GM21529 (cell line): ENCODE results near the gene TGDS.
A peak's percentile ranks its signal among the peaks of the same experiment; 100 is the strongest.
"Not testable (repeated sequence)": the region's sequence is repeated elsewhere in the genome, so short reads cannot be mapped to it uniquely, and the experiment has no call there.

ENCODE experiments used
- ATAC-seq: cut with Tn5 transposase; IDR thresholded peaks from one replicate; pipeline ENCODE4 v1.9.1; 2021; ENCODE audit not compliant: unreplicated experiment

TGDS gene, protein sequence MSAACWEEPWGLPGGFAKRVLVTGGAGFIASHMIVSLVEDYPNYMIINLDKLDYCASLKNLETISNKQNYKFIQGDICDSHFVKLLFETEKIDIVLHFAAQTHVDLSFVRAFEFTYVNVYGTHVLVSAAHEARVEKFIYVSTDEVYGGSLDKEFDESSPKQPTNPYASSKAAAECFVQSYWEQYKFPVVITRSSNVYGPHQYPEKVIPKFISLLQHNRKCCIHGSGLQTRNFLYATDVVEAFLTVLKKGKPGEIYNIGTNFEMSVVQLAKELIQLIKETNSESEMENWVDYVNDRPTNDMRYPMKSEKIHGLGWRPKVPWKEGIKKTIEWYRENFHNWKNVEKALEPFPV

GRCh38 chr13:94595950-94596574 lies at the start of gene TGDS:
Gene TGDS (minus strand): TSS chr13:94596152. CDS start chr13:94596136, 16 bp downstream.
- ATAC-seq, result peak; percentile 95

DNA sequence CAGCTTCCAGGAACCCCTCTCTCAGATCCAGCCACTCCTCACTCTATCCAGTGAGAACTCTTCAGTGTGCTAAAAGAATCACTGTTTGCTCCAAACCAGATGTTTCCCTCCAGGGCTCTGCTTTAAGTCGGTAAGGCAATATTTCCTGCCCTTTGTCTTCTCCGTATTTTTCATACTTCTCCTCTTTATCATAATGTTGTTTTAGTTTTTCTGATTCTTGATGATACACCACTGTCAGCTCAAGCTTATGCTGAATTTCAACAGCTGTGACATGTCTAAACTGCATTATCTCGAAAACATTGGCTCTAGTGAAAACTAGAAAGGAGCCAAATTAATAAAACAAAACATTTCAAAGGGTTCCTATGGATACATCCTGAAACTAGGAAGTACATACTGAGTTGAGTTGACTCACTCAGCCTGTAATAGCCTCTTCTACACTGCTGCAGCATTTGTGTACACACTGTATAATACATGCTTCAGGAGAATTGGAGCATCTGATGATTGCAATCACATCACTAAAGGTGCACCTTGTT lies 45.5 kb upstream of the TGDS start:
- no peak for ATAC-seq

GRCh38 chr13:94640721-94641120 lies 44.8 kb upstream of the TGDS start:
- no peak for ATAC-seq

- not testable (repeated sequence) for ATAC-seq
These were observed 41.7 kb upstream of the TGDS start for GRCh38 chr13:94637677-94638076.

- no peak for ATAC-seq
These were observed 41.1 kb upstream of the TGDS start for GRCh38 chr13:94636942-94637578.

GRCh38 chr13:94636096-94636495 lies 40.1 kb upstream of the TGDS start:
- peak; percentile 53 for ATAC-seq

DNA sequence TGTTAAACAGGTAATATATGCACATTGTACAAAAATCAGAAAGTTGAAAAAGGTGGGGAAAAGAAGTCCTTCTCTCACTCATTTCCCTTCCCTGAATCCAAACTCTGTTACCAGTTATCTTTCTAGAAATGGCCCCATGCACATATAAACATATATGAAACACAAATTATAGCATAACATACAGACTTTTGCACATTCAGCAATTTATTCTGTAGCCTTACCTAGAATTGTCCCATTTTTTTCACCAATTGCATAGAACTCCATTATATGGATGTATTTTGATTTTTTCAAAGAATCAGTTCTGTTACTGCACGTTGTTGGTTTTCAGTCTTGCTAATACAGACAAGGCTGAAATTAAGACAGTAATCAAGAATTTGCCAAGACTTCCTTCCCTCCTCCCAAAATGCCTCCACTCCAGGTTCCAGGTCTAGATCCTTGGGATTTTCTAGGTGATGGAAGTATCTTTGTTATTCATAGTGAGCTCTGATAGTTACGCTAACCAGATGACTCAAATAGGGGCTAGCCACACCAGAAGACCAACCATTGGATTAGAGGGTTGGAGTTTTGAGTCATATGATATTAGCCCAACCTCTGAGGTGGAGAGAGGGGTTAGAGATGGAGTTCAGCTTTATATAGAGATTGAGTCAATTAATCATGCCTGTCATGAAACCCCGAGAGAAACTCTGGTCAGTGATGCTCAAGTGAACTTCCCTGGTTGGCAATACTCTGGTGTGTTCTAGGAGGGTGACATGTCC lies 36.5 kb upstream of the TGDS start:
- no peak for ATAC-seq

DNA sequence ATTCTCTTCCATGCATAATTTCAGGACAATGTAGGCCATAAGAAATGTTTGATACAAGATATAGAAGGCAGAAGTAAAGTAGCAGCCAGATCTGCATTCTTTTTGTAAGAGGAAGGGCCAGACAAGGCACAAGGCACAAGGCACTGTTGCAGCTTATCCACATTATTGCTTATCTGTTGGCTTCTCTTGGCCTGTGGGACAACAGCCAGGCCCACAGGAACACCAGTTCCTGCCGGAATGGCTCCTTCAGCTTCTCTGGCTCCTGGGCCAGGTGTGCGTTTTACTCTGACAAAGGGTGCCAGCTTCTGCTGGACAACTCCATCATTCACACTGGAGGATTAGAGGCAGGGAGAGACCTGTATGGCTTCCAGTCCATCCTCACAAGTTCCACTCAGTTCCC lies 34.9 kb upstream of the TGDS start:
- no peak for ATAC-seq

GRCh38 chr13:94623316-94623715 lies 27.4 kb upstream of the TGDS start:
- no peak for ATAC-seq

DNA sequence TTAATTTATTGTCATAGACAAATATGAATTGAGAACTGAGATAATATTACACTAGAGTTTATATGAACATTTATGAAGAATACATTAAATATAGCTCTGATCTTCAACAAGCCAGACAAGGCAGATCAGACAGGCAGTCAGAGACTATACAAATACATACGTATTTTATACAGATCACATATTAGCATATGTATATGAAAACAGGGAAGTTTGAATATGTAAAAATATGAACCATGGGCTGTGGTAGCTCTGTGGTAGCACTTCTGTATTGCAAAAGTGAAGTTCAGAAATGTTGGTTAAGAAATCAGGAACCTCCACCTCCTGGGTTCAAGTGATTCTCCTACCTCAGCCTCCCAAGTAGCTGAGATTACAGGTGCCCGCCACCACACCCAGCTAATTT lies 26.4 kb upstream of the TGDS start:
- no peak for ATAC-seq

DNA sequence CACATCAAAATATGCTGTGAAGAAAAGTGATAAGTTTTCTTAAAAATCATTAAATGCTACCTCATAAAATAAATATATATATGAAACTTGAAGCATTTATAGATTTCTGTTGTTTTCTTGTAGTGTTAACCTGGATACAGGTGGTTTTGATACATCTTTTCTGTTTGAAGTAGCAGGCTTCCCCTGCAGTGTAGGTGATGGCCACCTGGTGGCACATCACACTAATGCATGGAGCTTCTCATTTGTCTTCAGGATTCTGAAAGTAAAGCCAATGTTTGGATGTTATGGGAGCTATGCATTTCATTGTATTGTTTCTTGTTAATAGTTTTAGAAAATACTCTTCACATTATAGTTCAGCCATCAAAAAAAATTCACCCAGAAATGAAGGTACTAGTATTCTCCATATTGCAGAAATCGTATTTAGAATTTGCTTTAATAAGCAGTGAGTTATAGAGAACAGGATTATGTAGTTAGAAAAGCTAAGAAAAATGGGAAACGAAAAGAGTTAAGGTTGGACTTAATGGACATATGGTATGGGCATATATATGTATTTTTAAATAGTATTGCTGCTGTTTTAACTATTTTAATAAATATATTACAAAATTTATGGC lies 24.4 kb upstream of the TGDS start:
- ATAC-seq, result peak; percentile 88

DNA sequence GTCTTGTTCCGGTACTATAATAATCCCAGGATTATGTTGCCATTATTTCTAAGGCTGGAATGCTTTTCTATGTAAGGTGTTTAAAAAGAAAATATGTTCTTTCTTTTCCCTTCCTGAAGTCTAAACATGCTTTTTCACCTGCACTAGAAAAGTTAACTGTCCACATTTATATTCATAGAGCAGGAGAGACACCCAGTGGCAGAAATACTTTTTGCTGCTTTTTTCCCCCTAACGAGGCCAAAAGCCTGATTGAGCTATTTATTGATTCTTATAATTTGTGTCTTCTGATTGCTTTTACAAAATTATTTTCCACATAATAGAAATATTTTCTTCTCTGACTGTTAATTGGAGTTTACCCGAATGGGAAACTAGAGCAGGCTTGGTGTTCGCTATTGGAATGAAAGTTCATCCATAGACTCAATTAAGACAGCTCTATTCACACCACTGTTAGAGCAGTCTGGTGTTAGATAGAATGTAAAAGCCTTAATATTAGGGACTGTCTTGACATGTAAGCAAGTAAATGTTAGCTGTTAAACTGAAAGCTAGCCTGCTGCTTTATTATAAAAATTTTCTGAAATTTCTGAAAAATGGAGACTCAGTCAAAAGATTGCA lies 21.5 kb upstream of the TGDS start:
- peak; percentile 63 for ATAC-seq

GRCh38 chr13:94613051-94613450 lies 17.1 kb upstream of the TGDS start:
- ATAC-seq, result no peak

- ATAC-seq, result no peak
These were observed 16.1 kb upstream of the TGDS start for GRCh38 chr13:94612050-94612449.

DNA sequence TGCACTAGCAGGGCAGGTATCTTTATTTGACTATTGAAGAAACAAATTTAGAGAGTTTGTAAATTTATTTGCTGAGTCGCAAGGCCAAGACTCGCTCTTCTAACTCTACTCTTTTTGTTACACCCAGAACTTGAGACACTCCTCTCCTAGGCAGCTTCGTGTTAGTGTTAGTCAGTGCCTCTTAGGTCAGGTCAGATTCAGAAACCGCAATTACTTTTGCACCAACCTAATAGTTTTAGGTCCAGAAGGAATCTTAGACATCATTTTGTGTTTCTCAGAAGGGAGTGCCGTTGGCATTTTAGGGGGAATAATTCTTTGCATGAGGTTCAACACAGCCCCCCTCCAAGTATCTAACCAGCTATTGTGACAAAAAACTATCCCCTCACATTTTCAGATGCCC lies 14.5 kb upstream of the TGDS start:
- ATAC-seq, result no peak

- no peak for ATAC-seq
These were observed 13.2 kb upstream of the TGDS start for GRCh38 chr13:94609196-94609595.

GRCh38 chr13:94608586-94608985 lies 12.6 kb upstream of the TGDS start:
- no peak for ATAC-seq

GRCh38 chr13:94607939-94608338 lies 12.0 kb upstream of the TGDS start:
- ATAC-seq, result no peak

DNA sequence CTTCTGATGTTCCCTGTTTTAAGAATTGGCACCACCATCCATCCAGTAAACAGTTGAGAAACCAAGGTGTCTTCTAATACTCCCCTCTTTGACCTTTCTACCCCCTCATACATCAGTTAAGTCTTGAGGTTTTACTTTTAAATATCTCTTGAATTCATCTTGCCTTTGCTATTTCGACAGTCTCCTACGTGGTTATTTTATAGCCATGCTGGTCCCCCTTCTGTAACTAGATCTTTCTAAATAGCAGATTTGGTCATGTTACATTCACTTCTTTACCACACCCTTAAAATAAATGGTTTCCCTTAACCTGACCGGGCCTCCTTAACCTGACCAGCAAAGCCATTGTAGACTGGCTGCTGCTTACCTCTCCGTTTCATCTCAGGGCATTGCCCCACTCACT lies 11.1 kb upstream of the TGDS start:
- ATAC-seq, result no peak

GRCh38 chr13:94602467-94602866 lies 6.5 kb upstream of the TGDS start:
- ATAC-seq, result no peak
